Medulla oblongata (tissue), 1 donor: ENCODE data around the gene IDI2.

Experiments
- DNase-seq: peaks from one replicate; pipeline ENCODE4 v3.0.0-alpha.2; 2015; ENCODE audit errors: extremely low spot score

Gene IDI2

GRCh38 chr10:1007583-1007982, 18.1 kb downstream of the IDI2 start:
- DNase-seq, result no peak

DNA sequence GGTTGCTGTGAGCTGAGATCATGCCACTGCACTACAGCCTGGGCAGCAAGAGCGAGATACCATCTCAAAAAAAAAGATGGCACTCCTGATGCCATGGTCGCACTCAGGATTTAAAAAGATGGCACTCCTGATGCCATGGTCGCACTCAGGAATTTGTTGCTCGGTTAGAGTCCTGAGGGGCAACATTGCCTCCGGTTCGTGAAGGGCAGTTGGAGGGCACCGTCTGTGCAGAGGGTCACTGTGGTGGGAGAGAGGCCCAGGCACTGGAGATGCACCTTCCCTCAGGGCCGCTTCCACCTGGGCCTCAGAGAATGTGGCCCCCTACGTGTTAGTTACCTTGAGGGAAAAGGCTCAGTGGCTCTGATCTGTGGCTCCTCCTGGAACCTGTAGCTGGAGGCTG, 19.1 kb downstream of the IDI2 start:
- DNase-seq, result no peak

DNA sequence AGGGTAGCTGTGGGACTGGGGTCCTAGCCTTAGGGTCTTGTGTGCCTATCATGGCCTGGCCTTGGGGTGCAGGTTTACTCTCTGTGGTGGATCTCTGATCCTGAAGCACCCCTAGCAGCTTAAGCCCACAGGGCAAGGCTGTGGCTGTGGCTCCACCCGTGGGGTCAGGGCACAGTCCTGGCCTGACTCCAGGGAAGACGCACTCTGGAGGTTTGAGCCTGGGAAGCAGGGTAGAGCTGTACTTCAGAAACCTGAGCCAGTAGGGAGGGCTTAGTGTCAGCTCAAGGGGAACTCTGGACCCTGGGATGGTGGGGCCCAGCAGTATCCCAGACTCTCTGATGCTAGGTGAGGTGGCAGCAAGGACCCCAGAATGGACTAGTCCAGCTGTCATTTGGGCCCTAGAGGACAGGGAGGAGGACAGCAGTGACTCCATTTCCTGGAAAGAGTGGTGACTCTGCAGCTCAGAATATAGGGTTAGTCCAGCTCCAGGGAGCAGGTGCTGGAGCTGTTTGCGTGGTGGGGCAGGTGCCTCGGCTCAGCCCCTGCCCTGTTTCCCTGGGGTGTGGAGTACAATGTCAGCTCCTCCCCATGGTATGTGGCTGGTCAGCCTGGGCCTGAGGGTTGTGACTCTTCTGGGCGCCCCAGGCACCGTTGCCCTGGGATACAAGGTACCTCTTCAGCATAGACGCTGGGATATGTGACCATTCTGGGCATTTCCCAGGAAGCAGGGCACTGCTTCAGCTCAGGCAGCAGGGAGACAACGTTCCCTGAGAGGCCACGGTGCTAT, 21.6 kb downstream of the IDI2 start:
- no peak for DNase-seq

DNA sequence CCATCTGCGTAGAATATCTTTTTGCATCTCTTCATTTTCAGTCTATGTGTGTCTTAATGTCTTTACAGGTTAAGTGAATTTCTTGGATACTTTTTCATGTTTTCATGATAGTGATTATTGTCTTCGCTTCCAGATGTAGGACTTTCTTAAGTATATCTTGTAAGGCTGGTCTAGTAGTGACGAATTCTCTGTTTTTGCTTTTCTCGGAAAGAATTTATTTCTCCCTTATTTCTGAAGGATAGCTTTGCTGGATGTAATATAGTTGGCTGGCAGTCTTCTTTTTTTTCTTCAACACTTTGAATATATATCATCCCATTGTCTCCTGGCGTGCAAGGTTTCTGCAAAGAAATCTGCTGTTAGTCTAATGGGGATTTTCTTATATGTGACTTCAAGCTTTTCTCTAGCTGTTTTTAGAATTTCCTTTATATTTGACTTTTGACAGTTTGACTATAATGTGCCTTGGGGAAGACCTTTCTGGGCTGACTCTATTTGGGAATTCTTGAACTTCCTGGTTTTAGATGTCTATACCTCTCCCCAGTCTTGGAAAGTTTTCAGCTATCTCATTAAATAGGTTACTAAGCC, 23.1 kb downstream of the IDI2 start:
- DNase-seq, result no peak

GRCh38 chr10:997266-998022, 28.2 kb downstream of the IDI2 start:
- DNase-seq, result no peak

DNA sequence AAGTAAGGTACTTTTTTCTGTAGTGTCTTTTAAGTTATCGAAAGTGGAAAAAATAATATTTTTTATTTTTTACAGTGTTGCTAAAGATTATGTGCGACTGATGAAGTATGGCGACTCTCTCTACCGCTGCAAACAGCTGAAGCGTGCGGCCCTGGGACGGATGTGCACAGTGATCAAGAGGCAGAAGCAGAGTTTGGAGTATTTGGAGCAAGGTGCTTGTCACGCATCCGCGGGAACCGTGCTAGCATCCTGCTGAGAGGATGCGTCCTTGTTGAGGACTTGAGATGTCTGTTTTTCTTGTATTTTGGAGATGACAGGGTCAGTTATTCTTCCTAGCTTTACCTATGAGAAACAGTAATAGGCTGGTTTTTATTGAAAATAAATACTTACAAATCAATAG, 29.6 kb downstream of the IDI2 start:
- DNase-seq, result no peak

GRCh38 chr10:995559-995926, 30.1 kb downstream of the IDI2 start:
- DNase-seq, result no peak

- no peak for DNase-seq
Observed at GRCh38 chr10:994836-995558, 30.7 kb downstream of the IDI2 start.

GRCh38 chr10:992871-993270, 32.8 kb downstream of the IDI2 start:
- peak; percentile 18 for DNase-seq

DNA sequence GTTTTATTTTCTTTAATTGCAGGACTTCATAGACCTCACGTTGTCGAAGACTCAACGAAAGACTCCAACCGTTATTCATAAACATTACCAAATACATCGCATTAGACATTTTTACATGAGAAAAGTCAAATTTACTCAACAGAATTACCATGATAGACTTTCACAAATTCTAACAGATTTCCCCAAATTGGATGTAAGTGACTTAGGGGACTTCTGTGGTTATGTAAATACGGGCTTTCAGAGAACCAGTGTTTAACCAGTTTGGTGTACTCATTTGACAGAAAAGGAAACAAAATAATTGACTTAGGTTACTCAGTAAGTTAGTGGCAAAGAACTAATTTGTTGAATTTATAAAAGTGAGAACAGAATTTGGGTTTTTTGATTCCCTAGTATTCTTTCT, 33.2 kb downstream of the IDI2 start:
- no peak for DNase-seq

GRCh38 chr10:990808-991207, 34.9 kb downstream of the IDI2 start:
- no peak for DNase-seq

GRCh38 chr10:988667-989545, 36.8 kb downstream of the IDI2 start:
- no peak for DNase-seq

DNA sequence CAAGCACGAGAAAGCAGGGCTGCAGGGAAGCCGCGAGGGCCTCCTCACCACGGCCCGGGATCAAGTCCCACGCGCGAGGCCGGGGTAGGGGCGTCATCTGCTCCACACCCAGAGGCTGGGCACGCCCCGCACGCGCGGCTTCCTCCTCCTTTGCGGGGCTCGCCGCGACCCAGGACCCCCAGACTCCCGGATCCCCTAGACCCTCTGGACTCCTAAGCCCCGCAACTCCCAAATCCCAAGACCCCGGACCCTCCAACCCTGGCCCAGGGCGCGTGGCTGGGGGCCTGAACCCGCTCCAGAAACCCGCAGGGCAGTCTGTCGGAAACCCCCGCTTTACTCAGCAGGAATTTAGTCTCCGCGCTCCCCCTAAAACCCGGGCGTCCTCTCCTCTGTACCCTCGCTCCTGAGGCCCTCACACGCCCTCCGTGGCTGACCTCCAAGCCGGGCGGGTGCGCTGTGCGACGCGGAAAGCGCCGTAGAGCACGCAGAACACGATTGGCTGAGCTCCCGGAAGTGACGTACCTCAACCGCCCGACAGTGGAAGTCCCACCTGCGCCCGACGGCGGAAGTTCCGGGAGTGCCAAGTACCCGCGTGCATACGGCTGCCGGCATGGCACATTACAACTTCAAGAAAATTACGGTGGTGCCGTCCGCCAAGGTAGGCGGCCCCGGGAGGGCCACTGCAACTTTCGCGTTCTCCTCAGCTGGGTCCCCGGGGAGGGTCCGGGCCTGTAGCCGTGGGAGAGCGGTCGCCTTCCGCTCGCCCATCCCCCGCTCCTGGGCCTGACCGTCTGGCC, 37.6 kb downstream of the IDI2 start, which contains the start of gene GTPBP4:
GTPBP4 (plus strand) TSS at position 565 of the 797 bp plus-strand sequence; CDS start at position 611, 46 bp downstream.
- peak; percentile 99 for DNase-seq

- no peak for DNase-seq
Observed at GRCh38 chr10:987620-987869, 38.1 kb downstream of the IDI2 start.

- no peak for DNase-seq
Observed at GRCh38 chr10:986881-987619, 38.6 kb downstream of the IDI2 start.

- no peak for DNase-seq
Observed at GRCh38 chr10:986137-986825, 39.4 kb downstream of the IDI2 start.

- DNase-seq, result no peak
Observed at GRCh38 chr10:985361-985760, 40.3 kb downstream of the IDI2 start.

GRCh38 chr10:983971-984655, 41.5 kb downstream of the IDI2 start:
- DNase-seq, result no peak

- DNase-seq, result no peak
Observed at GRCh38 chr10:983401-983800, 42.3 kb downstream of the IDI2 start.
